ENCODE data around the gene LYPLAL1. TPM values are rescaled to one million over a fixed set of nuclear protein-coding genes. Genes with fewer than 3 reads are reported as not detected.

LYPLAL1 gene
- total RNA-seq, 1 donor from 2014 or later, result 35.4 TPM

DNA sequence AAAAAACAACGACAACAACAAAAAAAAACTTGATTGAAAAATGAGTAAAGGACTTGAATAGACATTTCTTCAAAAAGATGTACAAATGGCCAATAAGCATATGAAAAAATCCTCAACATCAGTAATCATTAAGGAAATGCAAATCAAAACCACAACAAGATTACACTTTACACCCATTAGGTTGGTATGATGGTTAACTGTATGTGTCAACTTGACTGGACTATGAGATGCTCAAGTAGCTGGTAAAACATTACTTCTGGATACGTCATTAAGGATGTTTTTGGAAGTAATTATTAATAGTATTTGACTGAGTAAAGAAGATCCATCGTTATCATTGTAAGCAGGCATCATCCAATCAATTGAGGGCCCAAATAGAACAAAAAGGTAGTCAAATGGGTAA is 34.9 kb upstream of the LYPLAL1 start:
- Mint-ChIP-seq H3K9me3 (peaks cover 3% of the 10 kb centered on the region), H3K27ac (no peak overlapping the region), H3K4me1 (no peaks in the 10 kb centered on the region), H3K27me3 (ENCODE audit: insufficient read depth, low read depth) (no peaks in the 10 kb centered on the region), H3K4me3 (no peak overlapping the region), H3K36me3 (no peaks in the 10 kb centered on the region)
- Histone ChIP-seq H3K36me3 (no peaks in the 10 kb centered on the region), H3K4me3 (no peak overlapping the region), H3K27ac (no peak overlapping the region), H3K4me2 (no peak overlapping the region), H3F3A (ENCODE audit: low read depth) (no peaks in the 10 kb centered on the region), H2AFZ (replicated peaks) (no peak overlapping the region), H3K27me3 (no peaks in the 10 kb centered on the region), H3K79me2 (ENCODE audit: low read depth) (no peaks in the 10 kb centered on the region), H3K4me1 (no peaks in the 10 kb centered on the region), H3K9ac (no peak overlapping the region), H3K9me3 (ENCODE audit: low read depth) (no peaks in the 10 kb centered on the region), H4K20me1 (ENCODE audit: low read depth) (no peaks in the 10 kb centered on the region)
- TF ChIP-seq EZH2 (IDR thresholded peaks at IDR 0.05), result no peak
- TF ChIP-seq CTCF (IDR thresholded peaks at IDR 0.05), result no peak
- no peak for TF ChIP-seq EZH2phosphoT487 (IDR thresholded peaks at IDR 0.05)
- DNase-seq (ENCODE audit: low spot score), result no peak

GRCh38 chr1:219140303-219140877 is 33.3 kb upstream of the LYPLAL1 start:
- Mint-ChIP-seq H3K4me1 (no peaks in the 10 kb centered on the region), H3K4me3 (no peak overlapping the region)
- no peak overlapping the region for H2AFZ ChIP-seq (replicated peaks)

DNA sequence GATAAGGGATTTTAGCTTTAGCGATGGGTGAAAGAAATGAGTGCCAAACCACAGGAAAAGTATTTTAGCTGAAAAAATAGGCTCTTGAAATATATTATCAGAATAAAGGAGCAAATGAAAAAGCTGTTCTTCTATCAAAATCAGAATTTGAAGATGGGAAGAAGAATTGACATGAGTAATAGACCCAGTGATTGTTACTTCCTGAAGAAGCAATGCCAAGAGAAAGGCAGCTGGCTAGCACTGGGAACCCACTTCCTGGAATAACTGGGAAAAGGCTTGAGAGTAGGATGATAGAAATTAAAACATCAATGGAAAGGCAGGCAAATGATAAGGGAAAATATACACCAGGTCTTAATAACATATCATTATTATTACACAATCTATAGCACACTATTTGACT is 29.9 kb upstream of the LYPLAL1 start:
- no peak overlapping the region for H3K9ac ChIP-seq
- Mint-ChIP-seq H3K27me3 (ENCODE audit: insufficient read depth, low read depth) (no peaks in the 10 kb centered on the region), H3K36me3 (no peaks in the 10 kb centered on the region), H3K4me1 (peaks cover 7% of the 10 kb centered on the region), H3K27ac (no peak overlapping the region), H3K4me3 (no peak overlapping the region), H3K9me3 (no peaks in the 10 kb centered on the region)
- no peaks in the 10 kb centered on the region for H3F3A ChIP-seq (ENCODE audit: low read depth)
- no peaks in the 10 kb centered on the region for H3K4me1 ChIP-seq
- no peaks in the 10 kb centered on the region for H3K79me2 ChIP-seq (ENCODE audit: low read depth)
- DNase-seq (ENCODE audit: low spot score), result no peak
- H3K27ac ChIP-seq, result no peak overlapping the region
- H4K20me1 ChIP-seq (ENCODE audit: low read depth), result no peaks in the 10 kb centered on the region
- H3K27me3 ChIP-seq, result no peaks in the 10 kb centered on the region
- no peaks in the 10 kb centered on the region for H3K36me3 ChIP-seq
- no peaks in the 10 kb centered on the region for H3K9me3 ChIP-seq (ENCODE audit: low read depth)
- no peak overlapping the region for H2AFZ ChIP-seq (replicated peaks)
- H3K4me3 ChIP-seq, result no peak overlapping the region
- TF ChIP-seq EZH2phosphoT487 (IDR thresholded peaks at IDR 0.05) (no peak), EZH2 (IDR thresholded peaks at IDR 0.05) (no peak), CTCF (IDR thresholded peaks at IDR 0.05) (no peak)
- no peak overlapping the region for H3K4me2 ChIP-seq

More at GRCh38 chr1:219140303-219140877, 33.3 kb upstream of the LYPLAL1 start:
- no peaks in the 10 kb centered on the region for H3K9me3 Mint-ChIP-seq
- no peaks in the 10 kb centered on the region for H3K79me2 ChIP-seq (ENCODE audit: low read depth)
- no peak for TF ChIP-seq EZH2phosphoT487 (IDR thresholded peaks at IDR 0.05)
- no peaks in the 10 kb centered on the region for H3K27me3 ChIP-seq
- H3K9me3 ChIP-seq (ENCODE audit: low read depth), result no peaks in the 10 kb centered on the region
- H3K27me3 Mint-ChIP-seq (ENCODE audit: insufficient read depth, low read depth), result no peaks in the 10 kb centered on the region
- no peaks in the 10 kb centered on the region for H4K20me1 ChIP-seq (ENCODE audit: low read depth)
- H3F3A ChIP-seq (ENCODE audit: low read depth), result no peaks in the 10 kb centered on the region
- no peak overlapping the region for H3K4me3 ChIP-seq
- no peaks in the 10 kb centered on the region for H3K4me1 ChIP-seq
- no peaks in the 10 kb centered on the region for H3K36me3 ChIP-seq
- H3K27ac ChIP-seq, result no peak overlapping the region
- no peak overlapping the region for H3K27ac Mint-ChIP-seq
- no peak overlapping the region for H3K4me2 ChIP-seq
- DNase-seq (ENCODE audit: low spot score), result no peak
- H3K9ac ChIP-seq, result no peak overlapping the region
- no peaks in the 10 kb centered on the region for H3K36me3 Mint-ChIP-seq

DNA sequence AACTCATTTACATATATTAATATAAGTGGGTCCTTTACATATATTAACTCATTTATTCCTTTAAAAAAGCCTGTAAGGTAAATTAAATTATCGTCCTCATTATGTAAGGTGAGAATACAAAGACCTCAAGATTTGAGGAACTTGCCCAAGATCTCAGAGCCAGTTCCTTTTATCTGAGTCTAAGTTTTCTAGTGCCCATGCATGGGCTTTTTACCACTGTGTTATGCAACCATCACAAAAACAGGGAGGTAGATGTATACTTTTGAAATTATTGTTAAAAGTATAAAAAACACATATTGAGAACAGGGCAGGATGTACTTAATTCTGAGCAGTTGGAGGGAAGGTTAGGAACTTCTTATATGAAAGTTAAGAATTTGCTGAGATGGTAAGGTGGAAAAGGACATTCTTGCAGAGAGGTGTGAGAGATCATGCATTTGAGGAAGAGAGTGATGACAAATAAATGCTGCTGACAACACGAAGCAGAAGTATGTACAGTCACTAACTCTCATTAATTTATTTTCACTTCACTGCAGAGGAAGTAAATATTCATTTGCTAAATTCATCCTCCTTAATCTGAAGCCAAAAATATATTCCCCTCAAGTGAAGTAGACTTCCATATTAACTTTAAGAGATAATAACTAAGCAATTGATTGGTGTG is 28.9 kb upstream of the LYPLAL1 start:
- H3K27me3 Mint-ChIP-seq (ENCODE audit: insufficient read depth, low read depth), result no peaks in the 10 kb centered on the region
- H3K4me1 Mint-ChIP-seq, result peaks cover 7% of the 10 kb centered on the region
- H3K4me3 ChIP-seq, result no peak overlapping the region
- H3K9ac ChIP-seq, result no peak overlapping the region
- H3K27me3 ChIP-seq, result no peaks in the 10 kb centered on the region
- H3K4me1 ChIP-seq, result no peaks in the 10 kb centered on the region
- no peak overlapping the region for H3K27ac ChIP-seq
- no peaks in the 10 kb centered on the region for H3K9me3 ChIP-seq (ENCODE audit: low read depth)
- no peak overlapping the region for H3K4me3 Mint-ChIP-seq
- no peak overlapping the region for H2AFZ ChIP-seq (replicated peaks)
- no peaks in the 10 kb centered on the region for H3K36me3 ChIP-seq
- DNase-seq (ENCODE audit: low spot score), result no peak
- no peak overlapping the region for H3K4me2 ChIP-seq
- no peak overlapping the region for H3K27ac Mint-ChIP-seq
- H3K36me3 Mint-ChIP-seq, result no peaks in the 10 kb centered on the region
- H4K20me1 ChIP-seq (ENCODE audit: low read depth), result no peaks in the 10 kb centered on the region
- H3K9me3 Mint-ChIP-seq, result no peaks in the 10 kb centered on the region
- H3K79me2 ChIP-seq (ENCODE audit: low read depth), result no peaks in the 10 kb centered on the region
- TF ChIP-seq EZH2 (IDR thresholded peaks at IDR 0.05) (no peak), CTCF (IDR thresholded peaks at IDR 0.05) (no peak), EZH2phosphoT487 (IDR thresholded peaks at IDR 0.05) (no peak)
- no peaks in the 10 kb centered on the region for H3F3A ChIP-seq (ENCODE audit: low read depth)

Data from neural progenitor cell (in vitro differentiated cells).